Activated naive CD8-positive, alpha-beta T cell (primary cell): ENCODE results near the gene BRD2.
A peak's percentile ranks its signal among the peaks of the same experiment; 100 is the strongest.

ENCODE experiments used
- H3K27ac Mint-ChIP-seq: one replicate; pipeline ENCODE4 v1.8.0; 2021; ENCODE audit warnings: mixed read lengths
- H3K27me3 Mint-ChIP-seq: one replicate; pipeline ENCODE4 v1.8.0; 2021; ENCODE audit warnings: mixed read lengths
- H3K36me3 Mint-ChIP-seq: one replicate; pipeline ENCODE4 v1.8.0; 2021; ENCODE audit warnings: mixed read lengths
- H3K4me1 Mint-ChIP-seq: one replicate; pipeline ENCODE4 v1.8.0; 2021; ENCODE audit warnings: low read depth, mixed read lengths
- H3K4me3 Mint-ChIP-seq: one replicate; pipeline ENCODE4 v1.8.0; 2021; ENCODE audit warnings: mild to moderate bottlenecking, mixed read lengths
- H3K9me3 Mint-ChIP-seq: one replicate; pipeline ENCODE4 v1.8.0; 2021; ENCODE audit warnings: low read depth, mixed read lengths

Gene BRD2

DNA sequence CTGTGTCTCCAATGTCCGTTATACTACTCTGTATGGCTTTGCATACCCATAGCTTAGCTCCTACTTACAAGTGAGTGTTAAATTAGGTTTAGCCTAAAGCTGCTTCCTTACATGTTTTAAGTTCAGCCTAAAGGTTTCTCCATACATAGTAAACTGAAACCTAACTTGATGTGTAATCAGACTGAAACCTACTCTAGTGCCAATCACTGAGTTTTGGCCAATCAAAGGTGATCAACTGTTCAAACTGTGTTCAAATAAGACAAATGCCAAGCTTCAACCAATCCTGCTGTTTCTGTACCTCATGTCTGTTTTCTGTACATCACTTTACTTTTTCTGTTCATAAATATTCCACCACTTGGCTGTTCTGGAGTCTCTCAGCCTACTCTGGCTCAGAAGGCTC, 21.0 kb downstream of the BRD2 start:
- Mint-ChIP-seq H3K36me3 (no peaks in the 10 kb centered on the region), H3K9me3 (no peaks in the 10 kb centered on the region), H3K27ac (no peak overlapping the region), H3K4me1 (peaks cover 5% of the 10 kb centered on the region), H3K4me3 (no peak overlapping the region), H3K27me3 (peaks cover 5% of the 10 kb centered on the region)

- Mint-ChIP-seq H3K9me3 (no peaks in the 10 kb centered on the region), H3K4me3 (no peak overlapping the region), H3K4me1 (no peaks in the 10 kb centered on the region), H3K27me3 (peaks cover 6% of the 10 kb centered on the region), H3K36me3 (no peaks in the 10 kb centered on the region), H3K27ac (no peak overlapping the region)
These were observed 23.6 kb downstream of the BRD2 start for GRCh38 chr6:32991972-32992371.

- no peak overlapping the region for H3K27ac Mint-ChIP-seq
- no peaks in the 10 kb centered on the region for H3K36me3 Mint-ChIP-seq
- peaks cover 8% of the 10 kb centered on the region for H3K27me3 Mint-ChIP-seq
- no peaks in the 10 kb centered on the region for H3K4me1 Mint-ChIP-seq
- no peak overlapping the region for H3K4me3 Mint-ChIP-seq
- H3K9me3 Mint-ChIP-seq, result no peaks in the 10 kb centered on the region
These were observed 25.1 kb downstream of the BRD2 start for GRCh38 chr6:32993363-32993973.

DNA sequence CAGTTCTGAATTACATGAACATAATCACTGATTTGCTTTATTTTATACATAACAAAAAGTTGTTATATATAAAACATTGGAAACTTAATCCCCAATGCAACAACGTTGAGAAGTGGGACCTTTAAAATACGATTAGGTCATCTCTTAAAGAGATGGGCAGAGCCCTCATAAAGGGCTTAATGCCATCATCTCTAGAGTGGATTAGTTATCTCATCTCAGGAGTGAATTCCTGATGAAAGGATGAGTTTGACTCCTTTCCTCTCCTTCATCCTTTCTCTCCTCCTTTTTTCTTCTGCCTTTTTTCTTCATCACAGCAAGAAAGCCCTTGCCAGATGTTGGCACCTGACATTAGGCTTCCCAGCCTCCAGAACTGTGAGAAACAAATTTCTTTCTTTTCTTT, 27.1 kb downstream of the BRD2 start:
- H3K9me3 Mint-ChIP-seq, result no peaks in the 10 kb centered on the region
- no peak overlapping the region for H3K4me3 Mint-ChIP-seq
- H3K27ac Mint-ChIP-seq, result no peak overlapping the region
- H3K27me3 Mint-ChIP-seq, result peaks cover 8% of the 10 kb centered on the region
- H3K4me1 Mint-ChIP-seq, result peaks cover 7% of the 10 kb centered on the region
- no peaks in the 10 kb centered on the region for H3K36me3 Mint-ChIP-seq

DNA sequence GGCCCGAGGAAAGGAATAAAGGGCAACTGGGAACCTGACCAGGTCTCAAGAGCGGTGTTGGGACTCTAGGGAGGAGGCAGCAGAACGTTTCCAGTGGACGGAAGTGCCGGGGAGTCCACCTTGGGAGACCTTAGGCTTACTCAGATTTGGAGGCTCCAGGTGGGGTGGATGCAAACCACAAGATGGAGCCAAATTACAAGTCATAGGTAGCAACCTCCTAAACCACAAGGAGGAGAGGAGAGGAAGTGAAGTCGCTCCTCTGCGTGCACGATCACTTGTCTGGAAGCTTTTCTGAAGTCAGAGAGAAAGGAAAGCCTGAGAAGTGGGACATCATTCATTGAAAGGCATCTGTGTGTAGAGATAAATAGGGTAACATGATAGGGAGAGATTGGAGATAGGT, 31.7 kb downstream of the BRD2 start:
- peaks cover 3% of the 10 kb centered on the region for H3K27me3 Mint-ChIP-seq
- no peaks in the 10 kb centered on the region for H3K9me3 Mint-ChIP-seq
- no peaks in the 10 kb centered on the region for H3K36me3 Mint-ChIP-seq
- H3K27ac Mint-ChIP-seq, result no peak overlapping the region
- no peak overlapping the region for H3K4me3 Mint-ChIP-seq
- H3K4me1 Mint-ChIP-seq, result peaks cover 8% of the 10 kb centered on the region

DNA sequence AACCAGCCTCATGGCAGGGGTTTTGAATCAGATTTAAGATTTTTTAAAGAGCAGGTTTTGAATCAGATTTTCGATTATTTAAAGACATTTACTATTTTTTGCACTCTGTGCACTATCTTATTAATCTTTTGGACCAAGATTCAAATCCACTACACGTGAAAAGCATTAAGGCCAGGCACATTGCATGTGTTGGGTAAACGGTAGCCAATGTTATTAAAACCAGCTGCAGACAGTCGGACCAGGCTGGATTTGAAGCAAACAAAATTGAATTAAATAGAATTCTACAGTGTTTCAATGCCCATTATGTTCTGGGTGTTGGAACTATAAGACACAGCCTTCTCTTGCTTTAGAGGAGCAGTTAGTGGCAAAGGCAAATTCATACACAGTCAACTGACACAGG, 33.3 kb downstream of the BRD2 start:
- Mint-ChIP-seq H3K36me3 (no peaks in the 10 kb centered on the region), H3K27me3 (peaks cover 2% of the 10 kb centered on the region), H3K9me3 (no peaks in the 10 kb centered on the region)

GRCh38 chr6:33004940-33005339, 36.5 kb downstream of the BRD2 start:
- no peaks in the 10 kb centered on the region for H3K27me3 Mint-ChIP-seq
- no peak overlapping the region for H3K4me3 Mint-ChIP-seq
- H3K4me1 Mint-ChIP-seq, result peaks cover 30% of the 10 kb centered on the region
- H3K27ac Mint-ChIP-seq, result no peak overlapping the region
- no peaks in the 10 kb centered on the region for H3K9me3 Mint-ChIP-seq
- no peaks in the 10 kb centered on the region for H3K36me3 Mint-ChIP-seq

More for the DNA sequence above, 33.3 kb downstream of the BRD2 start:
- Mint-ChIP-seq H3K4me3 (no peak overlapping the region), H3K4me1 (peaks cover 8% of the 10 kb centered on the region), H3K27ac (no peak overlapping the region)

DNA sequence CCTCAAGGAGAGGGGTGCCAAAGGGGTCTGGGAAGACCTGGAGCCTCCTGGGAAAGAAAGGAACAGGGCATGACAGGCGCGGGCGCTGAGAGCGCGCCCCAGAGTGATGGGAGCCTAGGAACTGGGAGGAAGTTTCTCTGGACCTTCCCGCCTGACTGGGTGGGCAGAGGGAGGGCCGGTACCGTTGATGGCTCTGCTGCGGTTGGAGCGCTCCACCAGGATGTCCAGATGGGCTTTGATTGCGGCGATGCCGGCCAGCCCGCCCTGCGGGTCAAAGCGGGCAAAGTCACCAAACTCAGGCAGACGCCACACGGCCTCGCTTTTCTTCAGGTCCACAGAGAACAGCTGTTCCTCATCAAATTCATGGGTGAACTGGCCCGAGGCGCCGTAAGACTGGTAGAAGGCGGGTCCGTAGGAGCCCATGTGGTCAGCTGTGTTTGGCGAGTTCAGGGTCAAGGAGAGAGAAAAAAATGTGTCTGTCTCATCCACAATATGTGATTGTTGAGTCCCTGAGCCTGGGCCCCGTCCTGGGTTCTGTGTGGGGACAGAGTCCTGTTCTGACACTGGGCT, 39.5 kb downstream of the BRD2 start:
- H3K4me1 Mint-ChIP-seq, result peaks cover 28% of the 10 kb centered on the region
- no peaks in the 10 kb centered on the region for H3K9me3 Mint-ChIP-seq
- peak overlapping the region; percentile 94 for H3K4me3 Mint-ChIP-seq
- no peaks in the 10 kb centered on the region for H3K27me3 Mint-ChIP-seq
- H3K36me3 Mint-ChIP-seq, result no peaks in the 10 kb centered on the region
- peak overlapping the region; percentile 83 for H3K27ac Mint-ChIP-seq

GRCh38 chr6:33008944-33009861, 40.8 kb downstream of the BRD2 start, which contains the start of gene HLA-DOA:
Gene HLA-DOA, minus strand, starts transcription at chr6:33009591.
- Mint-ChIP-seq H3K27me3 (no peaks in the 10 kb centered on the region), H3K27ac (peak within 1 kb of the TSS; percentile 89), H3K4me3 (peak within 1 kb of the TSS; percentile 94)

DNA sequence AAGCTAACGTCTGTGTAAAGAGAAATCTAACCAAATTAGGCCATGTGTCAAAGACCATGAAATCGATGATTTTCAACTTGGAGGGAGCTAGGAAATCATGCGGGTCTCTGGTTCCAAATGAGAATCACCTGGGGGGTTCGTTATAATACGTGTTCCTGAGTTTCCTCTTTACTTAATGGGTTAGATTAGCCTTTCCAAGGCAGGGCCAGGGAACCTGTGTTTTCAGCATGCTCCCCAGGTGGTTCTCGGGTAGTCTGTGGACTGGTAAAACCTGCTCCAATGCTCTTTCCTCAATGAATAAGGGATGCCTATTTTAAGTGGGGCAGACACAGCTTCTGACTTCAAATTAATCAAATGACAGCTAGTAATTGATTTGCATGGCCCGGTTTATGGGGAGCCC, 42.0 kb downstream of the BRD2 start:
- peaks cover 32% of the 10 kb centered on the region for H3K4me1 Mint-ChIP-seq

More at GRCh38 chr6:33008944-33009861, 40.8 kb downstream of the BRD2 start, which contains the start of gene HLA-DOA:
- peaks cover 28% of the 10 kb centered on the region for H3K4me1 Mint-ChIP-seq
- H3K9me3 Mint-ChIP-seq, result no peaks in the 10 kb centered on the region
- no peaks in the 10 kb centered on the region for H3K36me3 Mint-ChIP-seq

GRCh38 chr6:33013608-33014007, 45.2 kb downstream of the BRD2 start:
- Mint-ChIP-seq H3K36me3 (no peaks in the 10 kb centered on the region), H3K27me3 (peaks cover 1% of the 10 kb centered on the region), H3K4me1 (peaks cover 28% of the 10 kb centered on the region), H3K4me3 (no peak overlapping the region), H3K27ac (no peak overlapping the region), H3K9me3 (no peaks in the 10 kb centered on the region)

More for the DNA sequence above, 42.0 kb downstream of the BRD2 start:
- Mint-ChIP-seq H3K27ac (no peak overlapping the region), H3K36me3 (no peaks in the 10 kb centered on the region), H3K4me3 (no peak overlapping the region), H3K27me3 (peaks cover 1% of the 10 kb centered on the region), H3K9me3 (no peaks in the 10 kb centered on the region)

DNA sequence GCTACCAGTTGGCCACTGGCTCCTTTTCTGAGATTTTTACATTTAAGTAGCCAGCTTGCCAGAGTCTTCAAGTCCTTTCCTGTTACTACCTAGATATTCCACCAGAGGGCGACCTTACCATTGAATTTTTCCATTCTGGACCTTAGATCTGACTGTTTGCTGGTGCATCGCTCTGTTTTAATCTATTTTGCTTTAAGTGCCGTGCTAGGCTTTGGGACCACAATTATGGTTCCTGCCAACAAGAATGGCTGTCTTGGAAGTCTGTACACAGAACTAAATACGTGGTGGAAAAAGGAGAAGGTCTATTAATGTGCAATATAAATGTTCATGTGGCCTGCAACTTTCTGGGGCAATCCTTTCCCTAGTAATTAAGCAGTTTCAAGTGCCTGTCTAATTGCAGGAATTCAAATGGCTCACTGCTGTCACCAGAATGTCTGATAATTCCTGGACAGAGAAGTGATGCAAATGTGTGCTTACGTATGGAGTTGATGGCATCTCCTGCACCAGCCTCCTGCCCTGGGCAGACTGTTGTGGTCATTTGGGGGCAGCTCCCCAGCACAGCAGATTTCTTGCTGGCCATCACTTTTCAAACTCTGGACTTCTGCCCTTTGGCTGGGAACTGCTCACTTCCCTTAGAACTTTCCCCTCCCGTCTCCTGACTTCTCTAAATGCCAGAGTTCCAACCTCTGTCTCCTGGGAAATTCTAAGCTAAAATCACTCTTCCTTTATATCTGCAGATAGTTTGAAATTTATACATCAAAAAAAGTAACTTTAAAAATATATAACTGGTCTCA, 46.6 kb downstream of the BRD2 start:
- Mint-ChIP-seq H3K4me1 (peaks cover 24% of the 10 kb centered on the region), H3K27ac (no peak overlapping the region), H3K27me3 (peaks cover 1% of the 10 kb centered on the region), H3K4me3 (no peak overlapping the region), H3K9me3 (no peaks in the 10 kb centered on the region), H3K36me3 (no peaks in the 10 kb centered on the region)

DNA sequence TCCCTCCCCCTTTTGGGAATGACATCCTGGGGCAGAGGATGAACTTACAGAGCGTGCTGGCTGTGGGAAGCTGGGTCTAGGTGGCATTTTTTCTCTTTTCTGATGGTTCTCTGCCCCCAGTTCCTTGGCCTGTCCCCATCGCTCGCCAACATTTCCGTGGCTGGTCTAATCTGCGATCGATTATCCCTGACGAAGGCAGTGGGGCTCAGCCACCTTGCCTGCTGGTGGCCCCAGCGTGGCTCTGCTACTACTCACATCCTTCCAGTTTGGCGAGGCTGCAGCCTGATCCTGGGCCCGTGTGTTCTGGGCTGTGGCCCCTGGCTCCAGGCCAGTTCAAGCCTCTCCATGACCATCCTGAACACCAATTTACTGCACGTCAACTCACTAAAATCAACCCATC, 47.4 kb downstream of the BRD2 start:
- no peaks in the 10 kb centered on the region for H3K9me3 Mint-ChIP-seq
- H3K4me3 Mint-ChIP-seq, result no peak overlapping the region
- H3K27ac Mint-ChIP-seq, result no peak overlapping the region
- H3K36me3 Mint-ChIP-seq, result no peaks in the 10 kb centered on the region
- peaks cover 1% of the 10 kb centered on the region for H3K27me3 Mint-ChIP-seq
- H3K4me1 Mint-ChIP-seq, result peaks cover 20% of the 10 kb centered on the region

- Mint-ChIP-seq H3K4me1 (peaks cover 20% of the 10 kb centered on the region), H3K27ac (no peak overlapping the region), H3K4me3 (no peak overlapping the region), H3K36me3 (no peaks in the 10 kb centered on the region), H3K9me3 (no peaks in the 10 kb centered on the region), H3K27me3 (peaks cover 1% of the 10 kb centered on the region)
These were observed 48.6 kb downstream of the BRD2 start for GRCh38 chr6:33017018-33017417.
